ENCODE data around the gene SLC1A4. TPM values are rescaled to one million over a fixed set of nuclear protein-coding genes. Genes with fewer than 3 reads are reported as not detected.

Gene SLC1A4
- total RNA-seq, 2 donors from 2014 or later: 41.6 to 45.3 TPM

Other genes starting within 250 kb of the SLC1A4 start
- 10 to 100 TPM in 1 of 2 donors, 1 to 10 TPM in 1; 6.1 to 10.4 TPM for gene CEP68, start 67.0 kb downstream of the SLC1A4 start, total RNA-seq
- 10 to 100 TPM; 85.3 to 90.8 TPM for gene RAB1A, start 140.7 kb downstream of the SLC1A4 start, total RNA-seq
- gene ACTR2, start 238.4 kb downstream of the SLC1A4 start, total RNA-seq: 100 to 1,000 TPM; 219 to 272 TPM